SK-N-SH (cell line): ENCODE data around the gene FGD6. TPM values are rescaled to one million over a fixed set of nuclear protein-coding genes. Genes with fewer than 3 reads are reported as not detected.

ENCODE experiments used
- CTCF ChIA-PET: fragments of 300-600, 350-600 bp; formaldehyde crosslinking; extraction: SDS; loops from one replicate; lab custom pipeline; 2021; lab: Yijun Ruan, JAX
- POLR2A ChIA-PET: fragments of 350-600 bp; sonication (Branson Sonifier 250); formaldehyde crosslinking; extraction: SDS; loops from one replicate; lab custom pipeline; 2020; ENCODE audit warnings: antibody characterized with exemption, inconsistent platforms; lab: Yijun Ruan, JAX
- DNase-seq: peaks from one replicate; pipeline ENCODE4 v3.0.0; 2012
- H2AFZ ChIP-seq: fragments of 200-600 bp; sonication (generic); 2 replicates; pipeline ENCODE4 v1.8.1; 2016; ENCODE audit warnings: antibody characterized with exemption, mild to moderate bottlenecking, low read depth
- H3F3A ChIP-seq: fragments of 200-600 bp; sonication (generic); replicated peaks from 2 replicates; pipeline ENCODE3; 2016; ENCODE audit warnings: antibody characterized with exemption, mild to moderate bottlenecking; ENCODE audit not compliant: insufficient read depth
- H3K27ac ChIP-seq, 2 experiments: fragments of 200-500 bp in 1 of 2; fragments of 200-600 bp in 1 of 2; sonication (Bioruptor generic) in 1 of 2; sonication (generic), shearing (Covaris generic) in 1 of 2; 2 replicates each; pipeline versions ENCODE4 v1.5.1 to v1.6.1; 2014 to 2016; ENCODE audit warnings: low read depth in 2 of 2, inconsistent platforms in 1 of 2, low read length in 1 of 2, mild to moderate bottlenecking in 1 of 2, mixed read lengths in 1 of 2
- H3K27me3 ChIP-seq: fragments of 200-600 bp; sonication (generic), shearing (Covaris generic); 2 replicates; pipeline ENCODE4 v1.6.1; 2016; ENCODE audit warnings: mixed run types; ENCODE audit not compliant: insufficient read depth
- H3K36me3 ChIP-seq, 2 experiments: fragments of 200-500 bp in 1 of 2; fragments of 200-600 bp in 1 of 2; sonication (Bioruptor generic) in 1 of 2; sonication (generic) in 1 of 2; replicated peaks in 1 of 2; 2 replicates each; pipeline versions ENCODE3 to v1.5.1; 2014 to 2016; ENCODE audit warnings: low read length in 1 of 2, mild to moderate bottlenecking in 1 of 2; ENCODE audit not compliant: insufficient read depth in 2 of 2, control insufficient read depth in 1 of 2
- H3K4me1 ChIP-seq, 2 experiments: fragments of 200-500 bp in 1 of 2; fragments of 200-600 bp in 1 of 2; sonication (Bioruptor generic) in 1 of 2; sonication (generic), shearing (Covaris generic) in 1 of 2; 2 replicates each; pipeline versions ENCODE4 v1.5.1 to v1.6.1; 2014 to 2016; ENCODE audit warnings: low read depth in 1 of 2, low read length in 1 of 2, mixed run types in 1 of 2; ENCODE audit not compliant: insufficient read depth in 2 of 2, control insufficient read depth in 1 of 2
- H3K4me2 ChIP-seq: fragments of 200-600 bp; sonication (generic), shearing (Covaris generic); 2 replicates; pipeline ENCODE4 v1.6.1; 2017; ENCODE audit warnings: mixed run types
- H3K4me3 ChIP-seq, 2 experiments: fragments of 200-500 bp in 1 of 2; fragments of 200-600 bp in 1 of 2; sonication (Bioruptor generic) in 1 of 2; sonication (generic), shearing (Covaris generic) in 1 of 2; 2 replicates each; pipeline versions ENCODE4 v1.5.1 to v1.8.1; 2014 to 2016; ENCODE audit warnings: low read depth in 2 of 2, inconsistent platforms in 1 of 2, low read length in 1 of 2, mild to moderate bottlenecking in 1 of 2, mixed read lengths in 1 of 2, moderate library complexity in 1 of 2
- H3K79me2 ChIP-seq: fragments of 200-600 bp; sonication (generic); 2 replicates; pipeline ENCODE4 v1.8.1; 2017; ENCODE audit warnings: mild to moderate bottlenecking; ENCODE audit not compliant: insufficient read depth
- H3K9ac ChIP-seq: fragments of 200-600 bp; sonication (generic); 2 replicates; pipeline ENCODE4 v1.6.1; 2017; ENCODE audit warnings: mixed run types
- H3K9me2 ChIP-seq: fragments of 200-600 bp; sonication (generic); 2 replicates; pipeline ENCODE4 v1.6.1; 2017; ENCODE audit warnings: mixed run types
- H3K9me3 ChIP-seq: fragments of 200-600 bp; sonication (generic); 2 replicates; pipeline ENCODE4 v1.6.1; 2017; ENCODE audit warnings: mixed run types, mild to moderate bottlenecking, moderate library complexity
- H4K20me1 ChIP-seq: fragments of 200-600 bp; sonication (generic); 2 replicates; pipeline ENCODE4 v1.6.1; 2017; ENCODE audit warnings: mild to moderate bottlenecking, mixed run types; ENCODE audit not compliant: insufficient read depth
- CHD2 ChIP-seq: fragments of 150-350 bp; IDR thresholded peaks from 2 replicates; pipeline ENCODE4 v1.6.1; 2018; ENCODE audit warnings: low read length; ENCODE audit not compliant: partially characterized antibody
- EP300 ChIP-seq, 2 experiments: IDR thresholded peaks; 2 replicates each; pipeline versions ENCODE4 v1.4.0 to v1.6.1; 2012; ENCODE audit warnings: borderline replicate concordance in 1 of 2, low read depth in 1 of 2, low read length in 1 of 2
- FOSL2 ChIP-seq: IDR thresholded peaks from 2 replicates; pipeline ENCODE4 v1.4.0; 2012; ENCODE audit warnings: low read depth, mild to moderate bottlenecking, moderate library complexity, borderline replicate concordance
- GATA2 ChIP-seq: sonication (generic); formaldehyde crosslinking; IDR thresholded peaks from 2 replicates; pipeline ENCODE4 v1.5.0; 2020; ENCODE audit warnings: mild to moderate bottlenecking, missing genetic modification reagents
- MEF2A ChIP-seq: IDR thresholded peaks from 2 replicates; pipeline ENCODE4 v1.4.0; 2012; ENCODE audit warnings: low read depth, borderline replicate concordance
- NFIC ChIP-seq: IDR thresholded peaks from 2 replicates; pipeline ENCODE4 v1.4.0; 2012; ENCODE audit warnings: borderline replicate concordance
- SMC3 ChIP-seq: IDR thresholded peaks from 2 replicates; pipeline ENCODE4 v1.6.1; 2012; ENCODE audit warnings: low read depth, low read length, improper control_type of control experiment
- TCF12 ChIP-seq: IDR thresholded peaks from 2 replicates; pipeline ENCODE4 v1.4.0; 2012
- USF1 ChIP-seq: IDR thresholded peaks from 2 replicates; pipeline ENCODE4 v1.4.0; 2012; ENCODE audit warnings: low read depth, borderline replicate concordance
- YY1 ChIP-seq: IDR thresholded peaks from 2 replicates; pipeline ENCODE4 v1.4.0; 2012; ENCODE audit warnings: low read depth, mild to moderate bottlenecking
- WGBS: methylation state at CpG from one replicate; pipeline ENCODE4 v1.1.6; 2017; ENCODE audit warnings: low lambda C conversion rate; 5-methylcytosine and 5-hydroxymethylcytosine counted together
- polyA plus RNA-seq, 3 experiments: library from polyadenylated mRNA; depleted of rRNA; stranded (reverse); fragments of >200 nt; gene quantifications; 2 replicates each; pipeline ENCODE4 v1.2.3, GENCODE V29; 2012
- TF ChIP-seq, protein P1 (sequence below): fragments of 150-350 bp; IDR thresholded peaks from 2 replicates; pipeline ENCODE4 v1.6.1; 2016; ENCODE audit warnings: mild to moderate bottlenecking, low read depth, low read length
- TF ChIP-seq, protein P2 (sequence below): IDR thresholded peaks from 2 replicates; pipeline ENCODE4 v1.4.0; 2012; ENCODE audit warnings: low read depth, borderline replicate concordance

FGD6 gene
- polyA plus RNA-seq, 1 of the 3 experiments (the other 2 are of a cell fraction): 2.8 TPM

GRCh38 chr12:95206916-95207315 lies 10.4 kb downstream of the FGD6 start:
- CTCF ChIA-PET: interaction anchor here (1.5 to 1.9 kb wide), 2 partner anchors 56 to 90 kb away, joined by 5 to 7 read pairs; no protein-coding TSS in a partner anchor
- peaks cover 24% of the 10 kb centered on the region for H3F3A ChIP-seq
- H4K20me1 ChIP-seq: no peaks in the 10 kb centered on the region
- no peak overlapping the region for H3K27ac ChIP-seq
- peaks cover 10 to 43% of the 10 kb centered on the region in 2 experiments; a peak in 3 of 4 replicates for H3K4me1 ChIP-seq
- peaks cover 62% of the 10 kb centered on the region for H3K79me2 ChIP-seq
- H3K9me2 ChIP-seq: no peaks in the 10 kb centered on the region
- H3K4me3 ChIP-seq: no peak overlapping the region
- H3K9me3 ChIP-seq: no peaks in the 10 kb centered on the region
- no peak for DNase-seq
- no peaks in the 10 kb centered on the region for H3K27me3 ChIP-seq
- TF ChIP-seq SMC3 (no peak), EP300 (IDR thresholded peaks at IDR 0.05; ENCODE audit: borderline replicate concordance in 1 of 2, low read depth in 1 of 2, low read length in 1 of 2) (no peak), NFIC (no peak), CHD2 (no peak), GATA2 (no peak), USF1 (no peak), TCF12 (no peak)
- TF ChIP-seq, protein P1, sequence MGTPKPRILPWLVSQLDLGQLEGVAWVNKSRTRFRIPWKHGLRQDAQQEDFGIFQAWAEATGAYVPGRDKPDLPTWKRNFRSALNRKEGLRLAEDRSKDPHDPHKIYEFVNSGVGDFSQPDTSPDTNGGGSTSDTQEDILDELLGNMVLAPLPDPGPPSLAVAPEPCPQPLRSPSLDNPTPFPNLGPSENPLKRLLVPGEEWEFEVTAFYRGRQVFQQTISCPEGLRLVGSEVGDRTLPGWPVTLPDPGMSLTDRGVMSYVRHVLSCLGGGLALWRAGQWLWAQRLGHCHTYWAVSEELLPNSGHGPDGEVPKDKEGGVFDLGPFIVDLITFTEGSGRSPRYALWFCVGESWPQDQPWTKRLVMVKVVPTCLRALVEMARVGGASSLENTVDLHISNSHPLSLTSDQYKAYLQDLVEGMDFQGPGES: no peak
- TF ChIP-seq, protein P2, sequence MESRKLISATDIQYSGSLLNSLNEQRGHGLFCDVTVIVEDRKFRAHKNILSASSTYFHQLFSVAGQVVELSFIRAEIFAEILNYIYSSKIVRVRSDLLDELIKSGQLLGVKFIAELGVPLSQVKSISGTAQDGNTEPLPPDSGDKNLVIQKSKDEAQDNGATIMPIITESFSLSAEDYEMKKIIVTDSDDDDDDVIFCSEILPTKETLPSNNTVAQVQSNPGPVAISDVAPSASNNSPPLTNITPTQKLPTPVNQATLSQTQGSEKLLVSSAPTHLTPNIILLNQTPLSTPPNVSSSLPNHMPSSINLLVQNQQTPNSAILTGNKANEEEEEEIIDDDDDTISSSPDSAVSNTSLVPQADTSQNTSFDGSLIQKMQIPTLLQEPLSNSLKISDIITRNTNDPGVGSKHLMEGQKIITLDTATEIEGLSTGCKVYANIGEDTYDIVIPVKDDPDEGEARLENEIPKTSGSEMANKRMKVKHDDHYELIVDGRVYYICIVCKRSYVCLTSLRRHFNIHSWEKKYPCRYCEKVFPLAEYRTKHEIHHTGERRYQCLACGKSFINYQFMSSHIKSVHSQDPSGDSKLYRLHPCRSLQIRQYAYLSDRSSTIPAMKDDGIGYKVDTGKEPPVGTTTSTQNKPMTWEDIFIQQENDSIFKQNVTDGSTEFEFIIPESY: no peak
- TF ChIP-seq, all 33 proteins: peak for 0
- no peak overlapping the region for H2AFZ ChIP-seq
- WGBS: 96% methylated on average over 8 of the region's 8 CpGs
- POLR2A ChIA-PET: no interaction called here
- H3K36me3 ChIP-seq: no peaks in the 10 kb centered on the region
- H3K9ac ChIP-seq: no peak overlapping the region
- no peak overlapping the region for H3K4me2 ChIP-seq

GRCh38 chr12:95205685-95206084 lies 11.6 kb downstream of the FGD6 start:
- peaks cover 13 to 55% of the 10 kb centered on the region in 2 experiments; a peak in 3 of 4 replicates for H3K4me1 ChIP-seq
- no peak for DNase-seq

More at GRCh38 chr12:95205685-95206084, 11.6 kb downstream of the FGD6 start:
- CTCF ChIA-PET: interaction anchor here (1.5 kb wide), 1 partner anchor 55 kb away, joined by 5 read pairs; no protein-coding TSS in a partner anchor
- Histone ChIP-seq H2AFZ (peak overlapping the region; percentile 70), H3K9me2 (no peaks in the 10 kb centered on the region), H3K4me2 (peak overlapping the region; percentile 64), H4K20me1 (no peaks in the 10 kb centered on the region), H3K9ac (peak overlapping the region; percentile 48)
- TF ChIP-seq MEF2A (no peak), FOSL2 (peak; percentile 39; the same call in 1 of the 2 replicates), YY1 (no peak)
- TF ChIP-seq, all 33 proteins: peak for 1
- peaks cover 62% of the 10 kb centered on the region for H3K79me2 ChIP-seq
- no peak overlapping the region for H3K4me3 ChIP-seq
- no peaks in the 10 kb centered on the region for H3K9me3 ChIP-seq
- peak overlapping the region; percentile 64 to 87 for H3K27ac ChIP-seq
- peaks cover 24% of the 10 kb centered on the region for H3F3A ChIP-seq
- H3K27me3 ChIP-seq: no peaks in the 10 kb centered on the region
- POLR2A ChIA-PET: no interaction called here
- no peaks in the 10 kb centered on the region for H3K36me3 ChIP-seq
- 50% methylated on average over 4 of the region's 4 CpGs for WGBS
